Breast epithelium (tissue), 4 donors: Measurements from ENCODE around the gene HNRNPL. TPM values are rescaled to one million over a fixed set of nuclear protein-coding genes. Genes with fewer than 3 reads are reported as not detected.

ENCODE experiments used
- DNase-seq, 2 donors: peaks; one replicate each; pipeline ENCODE4 v3.0.0-alpha.2; 2019; ENCODE audit warnings: low spot score in 2 of 2
- H3K27ac ChIP-seq, 2 donors: fragments of 200-600 bp; sonication (generic) in 1 of 2; one replicate each; pipeline ENCODE4 v1.5.1; 2016 to 2019; ENCODE audit warnings: mild to moderate bottlenecking in 1 of 2
- H3K27me3 ChIP-seq, 2 donors: fragments of 200-600 bp; sonication (generic) in 1 of 2; one replicate each; pipeline versions ENCODE4 v1.5.1 to v1.6.0; 2017 to 2019; ENCODE audit warnings: control low read depth in 1 of 2, mild to moderate bottlenecking in 1 of 2
- H3K36me3 ChIP-seq: fragments of 200-600 bp; one replicate; pipeline ENCODE4 v1.5.1; 2019
- H3K4me1 ChIP-seq, 2 donors: fragments of 200-600 bp; sonication (generic); one replicate each; pipeline ENCODE4 v1.5.1; 2016 to 2019; ENCODE audit warnings: control low read depth in 1 of 2
- H3K4me3 ChIP-seq, 3 donors: fragments of 200-600 bp; sonication (generic); 1 replicate in 2 of 3; 2 replicates in 1 of 3; pipeline ENCODE4 v1.5.1; 2016 to 2019; ENCODE audit warnings: mild to moderate bottlenecking in 3 of 3, moderate library complexity in 2 of 3
- H3K9me3 ChIP-seq, 2 donors: fragments of 200-600 bp; sonication (generic) in 1 of 2; one replicate each; pipeline ENCODE4 v1.5.1; 2016 to 2019; ENCODE audit warnings: control low read depth in 1 of 2
- CTCF ChIP-seq, 3 donors: fragments of 450-650 bp; IDR thresholded peaks; one replicate each; pipeline ENCODE4 v1.5.1; 2016 to 2017; ENCODE audit warnings: antibody characterized with exemption in 3 of 3, mild to moderate bottlenecking in 3 of 3, moderate library complexity in 3 of 3
- POLR2A ChIP-seq: fragments of 450-650 bp; IDR thresholded peaks from one replicate; pipeline ENCODE4 v1.6.1; 2016; ENCODE audit warnings: antibody characterized with exemption, mild to moderate bottlenecking, moderate library complexity
- POLR2AphosphoS5 ChIP-seq, 3 donors: sonication (generic); formaldehyde crosslinking; IDR thresholded peaks; one replicate each; pipeline ENCODE4 v1.6.1; 2017; ENCODE audit warnings: antibody characterized with exemption in 3 of 3
- intact Hi-C: fragments of 100-400 bp; cut with DNase I; formaldehyde crosslinking; loops from one replicate; pipeline ENCODE4 v1.15.1; 2023; ENCODE audit warnings: low total_unique reads
- total RNA-seq, 3 donors: library from RNA; depleted of rRNA; stranded (reverse); fragments of >200 nt; gene quantifications; one replicate each; pipeline ENCODE4 v1.1.0, GENCODE V29; 2016

HNRNPL gene
- total RNA-seq, 3 donors from 2014 or later, result 164 to 193 (median 168) TPM

- Histone ChIP-seq H3K4me3 (peak overlapping the region in 1 of 3 donors; percentile 4), H3K9me3 (no peaks in the 10 kb centered on the region), H3K4me1 (peaks cover 13 to 17% of the 10 kb centered on the region in 2 donors), H3K36me3 (peaks cover 18% of the 10 kb centered on the region), H3K27ac (peak overlapping the region; percentile 58 to 91), H3K27me3 (no peaks in the 10 kb centered on the region)
- intact Hi-C loops, result no loop called here
- DNase-seq, result peak in 1 of 2 donors; percentile 40
- TF ChIP-seq POLR2A, result no peak
- no peak for TF ChIP-seq POLR2AphosphoS5 (IDR thresholded peaks at IDR 0.05)
- no peak for TF ChIP-seq CTCF (IDR thresholded peaks at IDR 0.05)
These were observed 12.7 kb downstream of the HNRNPL start for GRCh38 chr19:38836983-38837626.

GRCh38 chr19:38836159-38836982, 13.4 kb downstream of the HNRNPL start:
- intact Hi-C loops, result no loop called here
- TF ChIP-seq CTCF (IDR thresholded peaks at IDR 0.05), result no peak
- Histone ChIP-seq H3K27me3 (no peaks in the 10 kb centered on the region), H3K27ac (peak overlapping the region; percentile 58 to 91), H3K4me1 (peaks cover 13 to 17% of the 10 kb centered on the region in 2 donors), H3K4me3 (peak overlapping the region in 1 of 3 donors; percentile 4), H3K36me3 (peaks cover 13% of the 10 kb centered on the region), H3K9me3 (no peaks in the 10 kb centered on the region)
- DNase-seq, result no peak

- peak overlapping the region; percentile 5 to 67 for H3K27ac ChIP-seq
These were observed 15.2 kb downstream of the HNRNPL start for GRCh38 chr19:38834590-38834989.

GRCh38 chr19:38834104-38834490, 15.7 kb downstream of the HNRNPL start:
- TF ChIP-seq POLR2A, result no peak
- Histone ChIP-seq H3K36me3 (no peaks in the 10 kb centered on the region), H3K4me3 (no peak overlapping the region), H3K9me3 (no peaks in the 10 kb centered on the region), H3K27ac (peak overlapping the region; percentile 5 to 67), H3K27me3 (no peaks in the 10 kb centered on the region), H3K4me1 (peaks cover 17 to 19% of the 10 kb centered on the region in 2 donors)
- DNase-seq, result no peak
- intact Hi-C loops, result no loop called here

More at GRCh38 chr19:38834590-38834989, 15.2 kb downstream of the HNRNPL start:
- no peak for DNase-seq
- Histone ChIP-seq H3K4me1 (peaks cover 17 to 19% of the 10 kb centered on the region in 2 donors), H3K9me3 (no peaks in the 10 kb centered on the region), H3K4me3 (no peak overlapping the region), H3K36me3 (no peaks in the 10 kb centered on the region), H3K27me3 (no peaks in the 10 kb centered on the region)
- intact Hi-C loops, result no loop called here
- TF ChIP-seq CTCF (IDR thresholded peaks at IDR 0.05) (no peak), POLR2A (no peak)

GRCh38 chr19:38833092-38833425, 16.7 kb downstream of the HNRNPL start:
- TF ChIP-seq POLR2AphosphoS5 (IDR thresholded peaks at IDR 0.05) (no peak), POLR2A (no peak)
- H3K27ac ChIP-seq, result peak overlapping the region; percentile 61 to 68
- intact Hi-C loops, result no loop called here
- H3K4me3 ChIP-seq, result no peak overlapping the region
- DNase-seq, result no peak
- peaks cover 11 to 19% of the 10 kb centered on the region in 2 donors for H3K4me1 ChIP-seq
- no peaks in the 10 kb centered on the region for H3K36me3 ChIP-seq
- H3K27me3 ChIP-seq, result no peaks in the 10 kb centered on the region
- no peaks in the 10 kb centered on the region for H3K9me3 ChIP-seq

GRCh38 chr19:38831142-38831605, 18.6 kb downstream of the HNRNPL start:
- Histone ChIP-seq H3K9me3 (no peaks in the 10 kb centered on the region), H3K4me1 (peaks cover 3 to 10% of the 10 kb centered on the region in 2 donors), H3K27ac (peak overlapping the region; percentile 92 to 96), H3K27me3 (no peaks in the 10 kb centered on the region), H3K4me3 (peak overlapping the region; percentile 62 to 77 (median 68)), H3K36me3 (no peaks in the 10 kb centered on the region)
- TF ChIP-seq CTCF (IDR thresholded peaks at IDR 0.05) (no peak), POLR2A (no peak), POLR2AphosphoS5 (IDR thresholded peaks at IDR 0.05) (no peak)
- peak; percentile 83 to 89 for DNase-seq
- intact Hi-C loops, result no loop called here
